Common myeloid progenitor, CD34-positive (primary cell): ENCODE results near the gene ABHD14A.

ENCODE experiments used
- CTCF ChIA-PET: fragments of 350-600 bp; sonication (Branson Sonifier 250); formaldehyde crosslinking; loops from one replicate; lab custom pipeline; 2021; ENCODE audit warnings: antibody characterized with exemption; lab: Charles Lee
- POLR2A ChIA-PET: fragments of 350-600 bp; sonication (Branson Sonifier 250); formaldehyde crosslinking; loops from one replicate; lab custom pipeline; 2021; ENCODE audit warnings: antibody characterized with exemption; lab: Charles Lee
- DNase-seq, 3 donors: peaks; one replicate each; pipeline versions ENCODE4 v3.0.0 to v3.0.0-alpha.2; 2013
- H3K27ac ChIP-seq, 2 experiments: 1 replicate in 1 of 2; 2 replicates in 1 of 2; pipeline ENCODE4 v1.7.0; 2013; ENCODE audit warnings: inconsistent platforms in 2 of 2, low read length in 2 of 2, mild to moderate bottlenecking in 2 of 2, low read depth in 1 of 2, moderate library complexity in 1 of 2; ENCODE audit not compliant: severe bottlenecking in 2 of 2, insufficient read depth in 1 of 2, poor library complexity in 1 of 2
- H3K27me3 ChIP-seq, 5 experiments: replicated peaks in 2 of 5; 1 replicate in 3 of 5; 2 replicates in 2 of 5; pipeline versions ENCODE4 v1.6.1 to v1.7.0; 2013; ENCODE audit warnings: low read length in 4 of 5, mild to moderate bottlenecking in 2 of 5, moderate library complexity in 2 of 5, inconsistent platforms in 1 of 5; ENCODE audit not compliant: insufficient read depth in 5 of 5, control insufficient read depth in 4 of 5
- H3K36me3 ChIP-seq, 4 experiments: 1 replicate in 2 of 4; 2 replicates in 2 of 4; pipeline versions ENCODE4 v1.6.1 to v1.7.0; 2013; ENCODE audit warnings: low read length in 3 of 4, control low read depth in 1 of 4, mild to moderate bottlenecking in 1 of 4; ENCODE audit not compliant: control insufficient read depth in 4 of 4, insufficient read depth in 4 of 4
- H3K4me1 ChIP-seq, 4 experiments: 1 replicate in 3 of 4; 2 replicates in 1 of 4; pipeline versions ENCODE4 v1.6.1 to v1.7.1; 2013; ENCODE audit warnings: low read length in 3 of 4, mild to moderate bottlenecking in 3 of 4, control low read depth in 1 of 4, inconsistent platforms in 1 of 4, moderate library complexity in 1 of 4; ENCODE audit not compliant: control insufficient read depth in 4 of 4, insufficient read depth in 4 of 4; ENCODE audit errors: control extremely low read depth in 1 of 4
- H3K4me3 ChIP-seq, 7 experiments: 1 replicate in 4 of 7; 2 replicates in 3 of 7; pipeline versions ENCODE4 v1.5.1 to v1.7.0; 2013; ENCODE audit warnings: mild to moderate bottlenecking in 7 of 7, low read length in 6 of 7, moderate library complexity in 6 of 7, inconsistent platforms in 2 of 7, low read depth in 2 of 7, control low read depth in 1 of 7; ENCODE audit not compliant: insufficient read depth in 4 of 7, control insufficient read depth in 1 of 7; ENCODE audit errors: extremely low read depth in 1 of 7
- H3K9me3 ChIP-seq, 5 experiments: 1 replicate in 4 of 5; 2 replicates in 1 of 5; pipeline versions ENCODE4 v1.6.1 to v1.7.1; 2013; ENCODE audit warnings: low read length in 4 of 5, mild to moderate bottlenecking in 2 of 5, inconsistent platforms in 1 of 5, low read depth in 1 of 5, moderate library complexity in 1 of 5; ENCODE audit not compliant: control insufficient read depth in 4 of 5, insufficient read depth in 2 of 5; ENCODE audit errors: control extremely low read depth in 1 of 5
- WGBS: methylation state at CpG from one replicate; pipeline ENCODE4 v1.1.5; 2013; ENCODE audit not compliant: insufficient coverage; 5-methylcytosine and 5-hydroxymethylcytosine counted together

ABHD14A gene

DNA sequence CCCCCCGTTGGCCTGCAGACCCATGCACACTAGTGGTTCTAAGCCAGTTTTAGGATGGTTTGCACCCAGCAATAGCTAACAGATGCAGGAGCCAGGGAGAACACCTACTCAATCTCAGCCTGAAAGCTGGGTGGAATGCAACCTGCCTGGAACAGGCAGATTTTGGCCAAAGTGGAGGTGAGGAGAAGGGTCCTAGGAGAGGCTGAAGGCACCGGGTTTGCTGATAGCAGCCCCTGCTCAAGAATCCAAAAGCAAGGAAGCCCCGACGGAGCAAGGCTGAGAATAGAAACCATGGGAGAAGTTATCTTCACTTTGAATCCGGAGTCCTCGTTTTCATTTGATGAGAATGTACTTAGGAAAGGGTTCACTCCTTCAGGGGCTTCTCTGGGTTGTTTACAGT, 43.1 kb upstream of the ABHD14A start:
- peaks cover 7 to 46% (median 36%) of the 10 kb centered on the region in 4 experiments for H3K36me3 ChIP-seq
- CTCF ChIA-PET, result no interaction called here
- H3K27ac ChIP-seq, result no peak overlapping the region
- H3K27me3 ChIP-seq, result no peaks in the 10 kb centered on the region
- H3K4me3 ChIP-seq, result no peak overlapping the region
- no peak for DNase-seq
- H3K9me3 ChIP-seq, result no peaks in the 10 kb centered on the region
- no peaks in the 10 kb centered on the region for H3K4me1 ChIP-seq
- POLR2A ChIA-PET, result no interaction called here
- whole genome bisulfite sequencing, result 98% methylated on average over 5 of the region's 6 CpGs

DNA sequence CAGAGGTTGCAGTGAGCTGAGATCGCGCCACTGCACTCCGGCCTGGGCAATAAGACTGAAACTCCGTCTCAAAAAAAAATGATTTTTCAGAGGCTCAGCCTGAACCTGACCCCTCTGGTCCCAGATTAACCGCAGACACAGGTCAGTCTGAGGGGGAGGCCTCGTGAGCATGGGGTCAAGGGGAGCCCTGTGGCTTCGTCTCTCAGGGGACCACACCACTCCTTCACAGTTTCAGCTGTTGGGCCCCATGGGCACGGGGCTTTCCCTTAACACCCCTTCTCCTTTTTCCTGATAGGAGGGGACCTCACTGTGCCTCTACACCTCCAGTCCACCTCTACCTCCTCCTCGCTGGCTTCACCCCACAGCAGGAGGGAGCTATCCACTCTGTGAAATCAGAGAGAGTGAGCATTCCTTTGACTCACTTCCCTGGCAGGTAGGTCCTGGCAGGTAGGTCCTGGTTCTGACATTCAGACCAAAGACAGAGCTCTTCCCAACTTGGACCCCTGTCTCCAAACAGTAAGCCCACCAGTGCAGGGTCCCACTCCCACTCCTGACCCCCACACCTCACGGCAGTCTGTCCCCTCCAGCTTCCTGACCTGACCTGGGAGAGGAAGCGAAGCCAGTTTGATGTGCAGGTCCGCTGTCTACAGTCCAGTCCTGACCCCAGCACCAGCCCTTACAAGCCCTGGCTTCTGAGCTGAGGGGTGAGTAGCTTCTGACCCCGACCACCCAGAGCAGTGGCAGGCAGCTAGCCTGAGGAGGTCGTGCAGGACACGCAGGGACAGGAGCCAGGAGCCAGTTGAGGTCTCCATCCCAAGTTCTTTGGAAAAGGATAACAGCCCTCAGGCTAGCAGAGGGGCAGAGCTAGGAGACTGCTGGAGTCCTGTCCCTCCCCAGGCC, 42.1 kb upstream of the ABHD14A start:
- ChIA-PET POLR2A (no interaction called here), CTCF (interaction anchor here (1.0 kb wide), 1 partner anchor 12 kb away, joined by 3 read pairs; no protein-coding TSS in a partner anchor)
- 97% methylated on average over 12 of the region's 15 CpGs for WGBS
- Histone ChIP-seq H3K27ac (no peak overlapping the region), H3K4me1 (no peaks in the 10 kb centered on the region), H3K4me3 (no peak overlapping the region), H3K36me3 (peaks cover 7 to 55% (median 46%) of the 10 kb centered on the region in 4 experiments), H3K27me3 (no peaks in the 10 kb centered on the region), H3K9me3 (no peaks in the 10 kb centered on the region)
- DNase-seq, result no peak

DNA sequence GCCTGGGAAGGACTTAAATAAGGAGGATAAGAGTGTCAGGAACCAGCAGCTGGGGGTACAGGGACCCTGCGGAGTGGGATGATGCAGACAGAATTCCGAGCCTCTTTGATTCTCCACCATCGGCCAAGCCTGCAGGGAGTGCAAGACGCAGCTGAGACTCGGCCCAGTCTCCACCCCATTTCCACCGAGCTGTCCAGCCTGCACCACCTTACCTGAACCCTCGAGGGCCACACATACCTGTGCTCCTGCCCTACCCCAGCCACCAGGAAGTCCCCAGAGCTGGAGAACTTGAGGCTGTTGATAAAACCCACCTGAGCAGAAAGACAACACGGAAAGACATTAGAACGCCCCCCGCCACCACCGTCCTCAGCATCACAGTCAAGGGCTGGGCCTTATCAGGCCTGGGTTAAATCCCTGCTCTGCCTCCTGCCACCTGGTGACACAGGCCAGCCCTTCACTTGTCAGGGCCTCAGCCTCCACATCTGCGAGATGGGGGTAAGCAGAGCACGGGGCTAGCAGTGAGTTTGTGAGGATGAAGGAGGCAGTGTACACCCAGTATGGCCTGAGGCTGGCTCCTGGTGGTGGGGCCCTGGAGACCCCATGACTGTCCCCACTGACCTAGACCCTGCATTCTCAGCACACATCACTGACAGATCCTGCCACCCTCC, 41.3 kb upstream of the ABHD14A start:
- H3K36me3 ChIP-seq, result peaks cover 7 to 64% (median 54%) of the 10 kb centered on the region in 4 experiments
- no peak overlapping the region for H3K27ac ChIP-seq
- CTCF ChIA-PET, result no interaction called here
- no peak for DNase-seq
- 96% methylated on average over 11 of the region's 13 CpGs for WGBS
- H3K27me3 ChIP-seq, result no peaks in the 10 kb centered on the region
- POLR2A ChIA-PET, result no interaction called here
- H3K9me3 ChIP-seq, result no peaks in the 10 kb centered on the region
- H3K4me1 ChIP-seq, result no peaks in the 10 kb centered on the region
- H3K4me3 ChIP-seq, result no peak overlapping the region

DNA sequence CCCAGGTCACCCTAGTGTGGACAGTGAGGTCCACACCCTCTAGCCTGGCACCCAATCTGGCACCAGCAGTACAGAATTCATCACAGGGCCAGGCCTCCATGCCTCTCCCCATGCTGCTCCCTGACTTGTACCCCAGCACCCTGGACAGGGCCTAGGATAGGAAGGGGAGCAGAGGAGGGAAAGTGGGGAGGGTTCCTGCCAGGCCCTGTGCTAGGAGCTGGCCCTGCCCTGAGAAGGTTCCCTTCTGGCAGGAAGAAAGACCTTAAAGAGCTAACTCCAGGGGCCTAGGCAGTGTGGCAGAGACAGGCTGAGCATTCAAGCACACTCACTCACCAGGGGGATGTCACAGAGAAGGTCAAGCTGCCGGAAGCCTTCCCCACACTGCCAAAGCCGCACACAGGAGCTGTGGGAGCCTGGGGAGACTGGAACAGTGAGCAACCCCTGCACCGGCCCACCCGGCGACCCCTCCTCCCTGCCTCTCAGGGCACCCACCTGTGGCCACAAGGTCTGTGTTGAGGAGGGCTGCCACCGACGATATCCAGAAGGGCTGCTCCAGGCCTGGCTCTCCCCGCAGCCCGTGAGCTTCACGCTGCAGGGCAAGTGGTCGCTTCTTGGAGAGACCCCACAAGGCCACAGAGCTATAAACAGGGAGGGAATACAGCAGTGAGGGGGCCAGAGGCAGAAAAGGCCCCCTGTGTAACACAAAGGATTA, 40.6 kb upstream of the ABHD14A start:
- Histone ChIP-seq H3K27me3 (no peaks in the 10 kb centered on the region), H3K4me3 (no peak overlapping the region), H3K27ac (no peak overlapping the region), H3K9me3 (no peaks in the 10 kb centered on the region), H3K36me3 (peaks cover 7 to 69% (median 57%) of the 10 kb centered on the region in 4 experiments), H3K4me1 (no peaks in the 10 kb centered on the region)
- POLR2A ChIA-PET, result no interaction called here
- WGBS, result 100% methylated on average over 9 of the region's 11 CpGs
- DNase-seq, result no peak
- CTCF ChIA-PET, result no interaction called here

DNA sequence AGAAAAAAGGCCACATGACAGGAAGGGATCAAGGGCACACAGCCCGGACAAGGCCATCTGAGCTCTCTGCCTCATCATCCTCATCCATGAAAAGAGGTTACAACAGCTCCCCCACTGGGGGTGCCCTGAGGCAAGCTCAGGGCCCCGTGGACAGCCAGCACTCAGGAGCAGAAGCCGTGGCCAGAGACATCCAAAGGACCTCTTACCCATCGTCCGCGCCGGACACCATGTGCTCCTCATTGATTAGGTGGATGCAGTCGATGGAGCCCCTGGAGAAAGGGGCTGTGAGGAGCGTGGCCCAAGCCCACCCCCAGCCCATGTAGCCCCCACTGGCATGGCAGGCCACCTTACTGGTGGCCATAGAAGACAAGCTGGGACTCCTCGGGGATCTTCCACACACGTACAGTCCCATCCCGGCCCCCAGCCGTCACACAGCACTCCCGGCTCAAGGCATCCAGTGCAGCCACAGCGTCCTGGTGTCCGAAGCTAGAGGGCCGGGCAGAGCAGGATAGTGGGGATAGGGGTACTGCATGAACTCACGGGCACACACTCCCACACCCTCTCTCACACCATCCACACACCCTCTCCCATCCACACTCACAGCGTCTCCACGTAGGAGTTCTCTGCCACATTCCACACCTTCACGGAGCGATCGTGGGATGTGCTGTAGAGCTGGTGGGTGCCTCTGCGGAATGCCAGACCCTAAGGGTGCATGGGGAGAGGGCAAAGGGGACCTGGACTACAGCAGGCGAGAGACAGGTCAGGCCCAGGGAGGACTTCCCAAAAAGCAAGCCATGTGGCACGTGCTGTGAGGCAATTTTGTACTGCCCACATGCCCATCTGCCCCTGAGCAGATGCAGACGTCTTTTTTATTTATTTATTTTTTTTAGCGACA, 39.6 kb upstream of the ABHD14A start:
- Histone ChIP-seq H3K27me3 (no peaks in the 10 kb centered on the region), H3K9me3 (no peaks in the 10 kb centered on the region), H3K36me3 (peaks cover 7 to 71% (median 57%) of the 10 kb centered on the region in 4 experiments), H3K4me1 (peaks cover 0 to 3% (median under 1%) of the 10 kb centered on the region in 4 experiments), H3K4me3 (no peak overlapping the region), H3K27ac (no peak overlapping the region)
- CTCF ChIA-PET, result no interaction called here
- DNase-seq, result no peak
- 94% methylated on average over 17 of the region's 28 CpGs for WGBS
- POLR2A ChIA-PET, result no interaction called here

DNA sequence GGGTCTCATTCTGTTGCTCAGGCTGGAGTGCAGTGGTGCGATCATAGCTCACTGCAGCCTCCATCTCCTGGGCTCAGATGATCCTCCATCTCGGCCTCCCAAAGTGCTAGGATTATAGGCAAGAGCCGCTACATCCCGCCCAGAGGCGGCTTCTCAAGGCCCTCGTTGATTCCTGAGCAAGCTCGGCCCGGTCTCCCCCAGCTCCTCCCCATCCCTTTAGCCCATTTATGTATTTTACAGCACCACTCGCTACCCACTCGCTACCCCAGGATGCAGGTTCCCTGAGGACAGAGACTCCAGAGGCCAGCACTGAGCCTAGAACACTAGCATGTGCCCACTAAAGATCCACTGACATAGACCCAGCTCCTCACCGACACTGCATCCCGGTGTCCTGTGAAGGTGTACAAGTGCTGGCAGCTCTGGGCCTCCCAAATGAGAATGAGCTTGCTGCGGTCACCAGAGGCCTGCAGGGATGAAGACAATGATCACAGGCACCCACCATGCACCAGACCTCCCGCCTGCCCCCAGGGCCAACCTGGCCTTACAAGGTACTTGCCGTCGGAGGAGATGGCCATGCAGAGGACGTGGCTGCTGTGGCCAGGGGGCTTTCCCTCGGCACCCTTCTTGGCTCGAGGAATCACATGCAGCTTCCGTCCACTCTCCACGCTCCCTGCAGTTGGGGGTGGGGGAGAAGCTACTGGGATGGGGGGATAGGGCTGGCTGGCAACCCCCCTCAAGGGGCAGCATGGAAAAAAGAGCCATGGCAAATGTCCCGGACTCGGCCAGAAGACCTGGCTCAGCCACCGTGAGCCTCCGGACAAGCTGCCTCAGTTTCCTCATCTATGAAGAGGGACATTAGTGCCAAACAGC, 38.7 kb upstream of the ABHD14A start:
- POLR2A ChIA-PET, result interaction anchor here (0.5 kb wide), 1 partner anchor 19 kb away, joined by 4 read pairs; no protein-coding TSS in a partner anchor
- WGBS, result 99% methylated on average over 20 of the region's 25 CpGs
- peaks cover 7 to 71% (median 59%) of the 10 kb centered on the region in 4 experiments for H3K36me3 ChIP-seq

More for the DNA sequence above, 38.7 kb upstream of the ABHD14A start:
- no peak for DNase-seq
- H3K27ac ChIP-seq, result no peak overlapping the region
- no peaks in the 10 kb centered on the region for H3K27me3 ChIP-seq
- no peaks in the 10 kb centered on the region for H3K9me3 ChIP-seq
- peaks cover 0 to 12% (median 7%) of the 10 kb centered on the region in 4 experiments for H3K4me1 ChIP-seq
- no peak overlapping the region for H3K4me3 ChIP-seq
- CTCF ChIA-PET, result interaction anchor here (1.0 kb wide), 1 partner anchor 9 kb away, joined by 3 read pairs; no protein-coding TSS in a partner anchor
